Stimulated activated CD4-positive, alpha-beta T cell treated with anti-CD3 and anti-CD28 coated beads, Interleukin-1b, Interleukin-23, amount 100 ng/mL, for 4 hours (primary cell): ENCODE results near the gene PTPRN2.

Experiments used
- DNase-seq, 2 donors: peaks; one replicate each; pipeline ENCODE4 v3.0.0-alpha.2; 2020; ENCODE audit warnings: low read depth in 2 of 2

The PTPRN2 gene

GRCh38 chr7:157757776-157758467, 829.7 kb downstream of the PTPRN2 start:
- DNase-seq, result no peak

- no peak for DNase-seq
Observed at GRCh38 chr7:157757211-157757610, 830.4 kb downstream of the PTPRN2 start.

DNA sequence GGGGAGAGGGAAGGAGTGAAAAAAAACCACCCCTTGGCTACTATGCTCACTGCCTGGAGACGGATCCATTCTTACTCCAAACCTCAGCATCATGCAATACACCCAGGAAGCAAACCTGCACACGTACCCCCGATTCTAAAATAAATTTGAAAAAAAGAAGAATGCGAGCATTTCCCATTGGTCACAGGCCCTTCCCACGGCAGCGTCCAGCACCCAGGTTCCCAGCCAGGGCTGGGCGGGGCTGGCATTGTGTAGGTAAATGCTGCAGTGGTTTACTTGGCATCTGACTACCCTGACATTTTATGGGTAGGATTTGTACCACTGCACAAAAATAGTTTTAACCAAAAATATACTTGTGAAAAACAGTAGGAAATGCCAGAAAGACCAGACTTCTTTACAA, 831.9 kb downstream of the PTPRN2 start:
- no peak for DNase-seq

- no peak for DNase-seq
Observed at GRCh38 chr7:157754416-157754790, 833.2 kb downstream of the PTPRN2 start.

DNA sequence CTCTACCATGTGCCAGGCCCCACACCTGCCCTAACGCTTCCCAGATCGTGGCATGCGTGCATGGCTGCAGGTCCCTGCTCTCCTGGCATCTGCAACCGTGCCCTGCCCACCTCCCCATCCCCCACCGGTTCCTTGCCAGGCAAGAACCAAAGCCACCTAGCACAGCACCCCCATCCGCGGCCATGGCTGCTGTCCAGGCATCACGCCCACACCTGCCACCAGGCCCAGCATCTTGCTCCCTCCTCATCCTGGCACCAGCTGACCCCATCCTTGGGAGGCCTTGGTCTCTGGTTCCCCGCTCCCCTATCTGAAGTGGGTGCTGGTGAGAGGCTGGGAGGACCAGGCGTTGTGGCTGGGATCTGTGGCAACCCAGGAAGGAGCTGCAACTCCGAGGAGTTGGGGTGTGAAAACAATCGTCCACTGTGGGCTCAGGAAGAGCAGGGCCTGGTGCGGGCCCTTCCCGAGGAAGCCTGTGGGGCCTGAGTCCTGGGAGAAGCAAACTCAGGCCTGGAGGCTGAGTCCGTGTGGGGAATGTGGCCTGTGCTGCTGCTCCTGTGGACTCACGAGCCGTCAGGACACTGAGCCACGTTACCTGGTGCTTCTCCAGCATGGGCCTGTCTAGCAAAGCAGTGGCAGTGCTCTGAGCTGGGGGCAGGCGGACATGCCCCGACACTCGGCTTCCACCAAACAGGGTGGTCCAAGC, 833.8 kb downstream of the PTPRN2 start:
- DNase-seq, result no peak

DNA sequence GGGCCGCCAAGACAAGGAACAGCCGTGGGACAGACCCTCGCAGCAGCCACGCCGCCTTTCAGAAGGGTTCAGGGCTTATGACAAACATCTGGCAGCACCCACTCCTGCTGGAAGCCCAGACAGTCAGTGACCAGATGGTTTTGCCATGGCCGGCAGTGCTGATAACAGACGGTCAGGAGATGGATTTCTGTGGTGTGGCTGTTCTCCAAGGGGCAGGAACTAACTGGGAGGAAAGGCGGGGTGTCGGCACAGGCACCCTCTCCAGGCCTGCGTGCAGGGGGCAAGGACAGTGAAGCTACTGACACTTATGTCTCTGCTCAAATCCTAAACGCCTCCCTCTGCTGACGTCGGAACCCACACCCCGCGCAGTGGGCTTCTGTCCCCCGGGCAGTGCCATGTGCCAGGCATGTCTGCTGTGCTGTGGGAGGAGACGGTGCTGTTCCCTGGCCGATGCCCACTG, 834.8 kb downstream of the PTPRN2 start:
- no peak for DNase-seq

DNA sequence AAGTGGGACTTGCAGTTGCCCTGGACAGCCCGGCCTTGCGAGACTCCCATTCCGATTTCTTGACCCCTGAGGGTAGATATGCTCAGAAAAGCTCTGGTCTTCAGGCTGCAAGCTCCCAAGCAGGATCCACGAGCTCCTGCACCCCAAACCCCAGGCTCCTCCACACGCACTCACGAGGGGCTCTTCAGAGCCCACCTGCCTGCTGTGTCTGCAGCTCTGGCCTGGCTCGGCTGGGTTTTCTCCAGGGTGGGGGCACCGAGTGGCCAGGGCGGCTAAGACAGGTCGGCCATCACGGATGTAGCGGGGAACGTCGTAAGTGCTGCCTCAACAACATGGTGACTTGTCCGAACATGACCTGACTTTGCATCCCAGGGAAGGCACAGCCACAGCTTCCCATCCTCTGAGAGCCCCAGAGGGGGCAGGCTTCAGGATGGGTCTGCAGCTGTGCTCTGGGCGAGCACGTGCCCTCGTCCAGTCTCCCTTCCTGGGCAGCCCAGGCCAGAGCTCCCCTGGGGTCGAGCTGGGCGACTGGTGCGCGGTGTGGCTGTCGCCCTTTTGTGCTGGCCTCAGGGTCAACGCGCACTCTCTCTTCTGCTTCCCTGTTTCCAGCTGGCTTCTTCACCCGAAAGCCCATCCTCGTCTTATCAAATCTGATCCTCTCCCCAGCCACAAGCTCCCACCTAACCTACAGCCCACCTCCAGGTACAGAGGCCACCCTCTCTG, 835.5 kb downstream of the PTPRN2 start:
- DNase-seq, result no peak

DNA sequence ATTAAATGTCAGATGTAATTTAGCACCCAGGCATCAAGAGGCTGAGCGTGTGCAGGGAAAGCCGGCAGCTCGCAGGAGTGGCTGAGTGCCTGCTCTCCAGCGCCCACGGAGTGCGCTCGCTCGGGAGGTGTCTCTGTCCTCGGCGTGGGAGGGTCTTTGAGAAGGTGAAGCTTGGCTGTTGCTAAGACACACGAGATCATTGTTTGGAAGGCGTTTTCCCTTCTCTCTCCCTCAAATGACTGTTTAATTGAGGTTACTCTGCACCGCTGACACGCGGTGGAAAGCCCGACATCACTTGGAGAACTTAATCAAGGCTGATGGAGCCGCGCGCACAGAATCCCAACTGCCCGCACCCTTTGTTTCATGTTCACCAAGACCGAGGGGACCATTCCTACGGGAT, 836.2 kb downstream of the PTPRN2 start:
- DNase-seq, result no peak

- no peak for DNase-seq
Observed at GRCh38 chr7:157750291-157750690, 837.3 kb downstream of the PTPRN2 start.

DNA sequence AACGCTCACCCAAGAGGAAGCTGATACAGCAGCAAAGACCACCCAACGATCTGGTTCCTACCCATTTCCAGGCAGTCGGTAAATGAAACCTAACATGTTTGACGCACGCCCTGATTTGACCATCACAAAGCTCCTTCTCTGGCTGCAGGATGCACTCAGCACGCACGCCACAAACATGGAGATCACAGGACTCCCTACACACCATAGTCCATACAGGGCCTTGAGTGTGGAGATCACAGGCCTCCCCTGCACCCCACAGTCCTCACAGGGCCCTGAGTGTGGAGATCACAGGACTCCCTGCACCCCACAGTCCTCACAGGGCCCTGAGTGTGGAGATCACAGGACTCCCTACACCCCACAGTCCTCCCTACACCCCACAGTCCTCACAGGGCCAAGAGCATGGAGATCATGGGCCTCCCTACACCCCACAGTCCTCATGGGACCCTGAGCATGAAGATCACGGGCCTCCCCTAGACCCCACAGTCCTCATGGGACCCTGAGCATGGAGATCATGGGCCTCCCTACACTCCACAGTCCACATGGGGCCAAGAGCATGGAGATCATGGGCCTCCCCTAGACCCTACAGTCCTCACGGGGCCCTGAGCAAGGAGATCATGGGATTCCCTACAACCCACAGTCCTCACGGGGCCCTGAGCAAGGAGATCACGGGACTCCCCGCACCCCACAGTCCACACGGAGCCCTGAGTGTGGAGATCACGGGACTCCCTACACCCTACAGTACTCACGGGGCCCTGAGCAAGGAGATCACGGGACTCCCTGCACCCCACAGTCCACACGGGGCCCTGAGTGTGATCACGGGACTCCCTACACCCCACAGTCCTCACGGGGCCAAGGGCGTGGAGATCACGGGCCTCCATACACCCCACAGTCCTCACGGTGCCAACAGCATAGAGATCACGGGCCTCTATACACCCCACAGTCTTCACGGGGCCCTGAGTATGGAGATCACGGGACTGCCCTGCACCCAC, 841.6 kb downstream of the PTPRN2 start:
- DNase-seq, result no peak

DNA sequence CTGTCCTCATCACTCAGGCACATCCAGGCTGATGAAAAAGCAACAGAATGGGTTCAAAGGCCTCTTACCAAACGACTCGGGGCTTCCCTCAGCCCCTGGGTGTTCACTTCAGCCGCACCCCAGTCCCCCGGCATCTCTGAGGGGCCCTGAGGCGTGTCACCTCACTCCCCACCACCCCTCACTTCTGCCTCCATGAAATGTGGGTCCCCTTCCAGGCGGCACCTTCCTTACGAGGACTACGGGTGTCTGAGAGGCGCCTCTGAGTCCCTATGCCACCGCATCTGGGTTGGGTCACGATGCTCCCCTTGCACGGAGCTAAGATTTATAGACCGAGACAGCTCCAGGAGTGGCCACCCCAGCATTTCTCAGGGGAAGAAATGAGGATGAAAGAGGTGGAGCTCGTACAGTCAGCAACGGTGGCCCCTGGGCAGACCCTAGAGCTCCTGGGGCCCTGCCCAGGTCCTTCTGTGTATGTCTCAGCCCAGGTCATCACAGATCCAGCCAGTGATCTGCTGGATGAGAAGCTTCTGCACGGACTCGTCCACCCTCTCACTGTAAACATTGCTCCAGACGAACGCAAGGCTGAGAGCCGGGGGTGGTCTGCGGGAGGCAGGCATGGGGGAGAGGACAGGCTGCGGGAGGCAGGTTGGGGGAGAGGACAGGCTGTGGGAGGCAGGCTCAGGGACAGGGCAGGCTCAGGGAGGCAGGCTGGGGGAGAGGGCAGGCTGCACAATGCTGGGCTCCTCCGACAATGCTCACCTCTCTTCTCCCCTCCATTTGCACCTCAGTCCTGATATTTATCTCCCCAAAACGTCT, 842.6 kb downstream of the PTPRN2 start:
- no peak for DNase-seq

- DNase-seq, result no peak
Observed at GRCh38 chr7:157743781-157744525, 843.7 kb downstream of the PTPRN2 start.

DNA sequence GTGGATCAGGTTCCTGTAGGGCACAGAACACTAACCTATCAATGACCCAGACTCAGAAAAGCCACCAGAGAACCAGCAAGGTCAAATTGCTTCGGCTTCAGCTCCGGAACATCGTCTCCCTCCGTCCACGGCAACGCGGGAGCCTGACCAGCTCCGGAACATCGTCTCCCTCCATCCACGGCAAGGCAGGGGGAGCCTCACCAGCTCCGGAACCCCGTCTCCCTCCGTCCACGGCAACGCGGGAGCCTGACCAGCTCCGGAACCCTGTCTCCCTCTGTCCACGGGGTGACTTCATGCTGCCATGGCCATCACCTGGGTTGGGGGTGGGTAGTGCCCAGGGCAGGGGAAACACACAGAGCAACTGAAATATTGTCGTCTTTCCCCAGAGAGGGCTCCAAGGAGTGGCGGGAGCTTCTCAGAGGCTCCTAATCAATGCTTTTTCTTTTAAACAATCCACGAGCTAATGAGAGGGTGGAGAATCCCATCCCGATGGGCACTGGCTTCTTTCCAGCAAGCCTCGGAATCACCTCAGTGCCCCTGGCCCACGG, 847.3 kb downstream of the PTPRN2 start:
- DNase-seq, result no peak

- DNase-seq, result no peak
Observed at GRCh38 chr7:157739650-157740049, 848.0 kb downstream of the PTPRN2 start.

GRCh38 chr7:157739031-157739430, 848.6 kb downstream of the PTPRN2 start:
- DNase-seq, result no peak

DNA sequence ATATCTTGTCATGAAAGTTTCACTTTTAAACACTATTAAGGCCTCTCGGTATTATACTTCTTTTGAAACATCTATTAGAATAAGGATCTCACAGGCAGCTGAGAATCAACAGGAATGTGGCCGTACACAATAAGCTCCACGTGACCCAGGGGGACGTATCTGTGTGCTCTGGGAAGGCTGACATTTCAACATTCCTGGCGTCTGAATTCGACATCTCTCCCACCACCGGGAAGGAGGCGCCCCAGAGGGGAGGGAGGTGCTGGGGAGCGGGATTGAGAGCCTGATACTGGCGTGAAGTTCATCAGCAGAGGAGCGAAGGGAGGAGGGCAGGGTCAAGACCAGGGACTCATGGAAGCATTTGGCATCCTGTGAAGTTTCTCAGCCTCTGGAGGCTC, 849.6 kb downstream of the PTPRN2 start:
- DNase-seq, result no peak

DNA sequence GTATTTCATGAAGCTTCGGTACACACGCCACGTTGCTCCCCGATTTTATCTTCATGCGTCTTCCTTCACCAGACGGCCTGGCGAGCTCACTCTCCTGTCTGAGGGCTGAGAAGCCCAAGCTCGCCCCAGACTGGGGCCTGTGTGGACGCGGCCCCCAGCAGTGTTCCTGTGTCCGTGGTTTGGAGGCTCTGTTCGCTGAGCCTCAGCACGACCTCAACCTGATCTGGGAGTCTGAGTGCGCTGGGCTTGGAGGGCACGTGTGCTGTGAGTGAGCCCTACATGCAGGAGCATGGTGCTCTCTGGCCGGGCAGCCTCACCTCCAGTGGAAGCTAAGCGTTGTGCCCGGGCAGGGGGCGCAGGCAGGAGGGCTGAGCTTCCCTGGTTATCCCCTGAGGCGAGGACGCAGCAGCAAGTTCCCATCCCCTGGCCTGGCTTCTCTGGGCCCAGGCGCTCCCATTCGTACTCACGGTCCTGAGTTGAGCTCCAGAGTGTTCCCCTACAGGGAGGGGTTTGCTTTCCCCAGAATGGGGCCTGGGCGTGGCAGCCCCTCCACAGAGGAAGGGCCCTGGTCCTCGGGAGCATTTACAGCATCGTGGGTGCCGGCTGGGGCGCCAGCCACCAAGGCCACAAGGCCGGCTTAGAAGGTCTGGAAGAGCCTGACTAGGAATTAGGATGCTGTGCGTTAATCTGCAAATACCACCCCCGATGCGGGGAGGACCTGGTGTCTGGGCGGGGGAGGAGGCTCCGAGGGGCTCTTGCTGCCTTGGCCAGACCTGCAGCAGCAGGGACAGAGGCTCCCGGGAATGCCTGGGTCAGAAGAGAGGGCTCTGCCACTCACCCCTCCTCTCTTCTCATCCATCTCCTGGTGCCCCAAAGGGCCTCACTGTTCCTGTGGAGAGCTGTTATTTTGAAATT, 850.2 kb downstream of the PTPRN2 start:
- DNase-seq, result no peak

DNA sequence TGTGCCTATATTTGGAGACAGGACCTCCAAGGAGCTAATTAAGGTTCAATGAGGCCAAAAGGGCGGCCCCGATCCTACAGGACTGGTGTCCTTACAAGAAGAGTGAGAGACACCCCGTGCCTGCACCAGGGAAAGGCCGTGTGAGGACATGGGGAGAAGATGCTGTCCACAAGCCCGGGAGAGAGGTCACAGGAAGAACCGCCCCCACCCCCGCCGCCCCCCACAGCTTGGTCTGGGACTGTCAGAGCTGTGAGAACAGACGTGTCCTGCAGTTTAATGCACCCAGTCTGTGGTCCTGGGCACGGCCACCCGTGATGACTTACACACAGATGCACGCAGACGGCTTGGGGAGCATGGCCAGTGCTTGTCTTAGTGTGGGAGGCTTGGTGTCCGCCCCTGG, 851.3 kb downstream of the PTPRN2 start:
- no peak for DNase-seq

DNA sequence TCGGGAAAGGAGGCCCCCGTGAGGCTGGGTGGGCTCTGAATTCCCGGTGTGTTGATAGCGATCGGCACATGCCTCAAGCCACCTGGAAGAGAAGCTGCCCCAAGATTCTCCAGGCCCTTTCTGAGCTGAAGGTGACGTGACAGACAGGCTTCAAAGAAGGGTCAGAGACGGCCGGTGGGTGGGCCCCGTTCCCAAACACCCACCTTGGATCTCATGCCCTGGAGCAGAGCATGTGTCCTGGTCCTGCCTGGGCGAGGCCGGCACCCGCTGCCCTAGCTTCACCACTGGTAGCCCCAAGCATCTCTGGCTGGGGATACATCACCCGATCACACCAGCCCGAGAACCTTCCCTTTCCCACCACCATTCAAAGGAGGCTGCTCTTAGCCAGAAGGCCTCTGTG, 851.8 kb downstream of the PTPRN2 start:
- no peak for DNase-seq
